ENCODE results near the gene VWA3B.

Gene VWA3B

GRCh38 chr2:98277162-98277859, 190.3 kb downstream of the VWA3B start:
- no peak for DNase-seq (ENCODE audit: low read depth)
- TF ChIP-seq CTCF (conservative IDR thresholded peaks at IDR 0.05; ENCODE audit: low read depth, low read length) = no peak
- no peak overlapping the region for H3K4me3 ChIP-seq (ENCODE audit: low read depth, low read length)

GRCh38 chr2:98278074-98278473, 191.1 kb downstream of the VWA3B start:
- no peak overlapping the region for H3K4me3 ChIP-seq (ENCODE audit: low read depth, low read length)
- no peak for TF ChIP-seq CTCF (conservative IDR thresholded peaks at IDR 0.05; ENCODE audit: low read depth, low read length)
- no peak for DNase-seq (ENCODE audit: low read depth)

GRCh38 chr2:98280376-98281102, 193.6 kb downstream of the VWA3B start:
- H3K4me3 ChIP-seq (ENCODE audit: low read depth, low read length) = no peak overlapping the region
- TF ChIP-seq CTCF (conservative IDR thresholded peaks at IDR 0.05; ENCODE audit: low read depth, low read length) = no peak
- peak; percentile 7 for DNase-seq (ENCODE audit: low read depth)

GRCh38 chr2:98281607-98282006, 194.6 kb downstream of the VWA3B start:
- no peak for DNase-seq (ENCODE audit: low read depth)
- no peak for TF ChIP-seq CTCF (conservative IDR thresholded peaks at IDR 0.05; ENCODE audit: low read depth, low read length)
- H3K4me3 ChIP-seq (ENCODE audit: low read depth, low read length) = no peak overlapping the region

GRCh38 chr2:98282109-98282508, 195.1 kb downstream of the VWA3B start:
- TF ChIP-seq CTCF (conservative IDR thresholded peaks at IDR 0.05; ENCODE audit: low read depth, low read length) = no peak
- H3K4me3 ChIP-seq (ENCODE audit: low read depth, low read length) = no peak overlapping the region
- DNase-seq (ENCODE audit: low read depth) = no peak

GRCh38 chr2:98293030-98293429, 206.1 kb downstream of the VWA3B start:
- TF ChIP-seq CTCF (conservative IDR thresholded peaks at IDR 0.05; ENCODE audit: low read depth, low read length) = no peak
- no peak for DNase-seq (ENCODE audit: low read depth)
- no peak overlapping the region for H3K4me3 ChIP-seq (ENCODE audit: low read depth, low read length)

Data from choroid plexus epithelial cell (primary cell).